Vagina (tissue), 2 donors: ENCODE data around the gene NSD2. TPM values are rescaled to one million over a fixed set of nuclear protein-coding genes. Genes with fewer than 3 reads are reported as not detected.
"Not testable (repeated sequence)": the region's sequence is repeated elsewhere in the genome, so short reads cannot be mapped to it uniquely, and the experiment has no call there.

ENCODE experiments used
- DNase-seq, 2 donors: peaks; one replicate each; pipeline ENCODE4 v3.0.0-alpha.2; 2017; ENCODE audit errors: extremely low spot score in 2 of 2
- H3K27ac ChIP-seq: fragments of 200-600 bp; sonication (generic); one replicate; pipeline ENCODE4 v1.5.1; 2019
- H3K27me3 ChIP-seq: fragments of 200-600 bp; sonication (generic); one replicate; pipeline ENCODE4 v1.5.1; 2019
- H3K36me3 ChIP-seq, 2 donors: fragments of 200-600 bp; sonication (generic); one replicate each; pipeline ENCODE4 v1.5.1; 2017 to 2019
- H3K4me1 ChIP-seq: fragments of 200-600 bp; sonication (generic); one replicate; pipeline ENCODE4 v1.5.1; 2019
- H3K4me3 ChIP-seq, 2 donors: fragments of 200-600 bp; sonication (generic); 1 replicate in 1 of 2; 2 replicates in 1 of 2; pipeline ENCODE4 v1.5.1; 2016 to 2019
- H3K9me3 ChIP-seq: fragments of 200-600 bp; sonication (generic); one replicate; pipeline ENCODE4 v1.5.1; 2019
- CTCF ChIP-seq, 3 experiments: fragments of 450-650 bp in 2 of 3; fragments of 200-600 bp in 1 of 3; sonication (generic) in 1 of 3; IDR thresholded peaks; one replicate each; pipeline ENCODE4 v1.5.1; 2017 to 2019; ENCODE audit warnings: antibody characterized with exemption in 3 of 3, mild to moderate bottlenecking in 2 of 3, moderate library complexity in 2 of 3
- POLR2A ChIP-seq, 2 donors: fragments of 450-650 bp; IDR thresholded peaks; one replicate each; pipeline ENCODE4 v1.6.1; 2017; ENCODE audit warnings: antibody characterized with exemption in 2 of 2, mild to moderate bottlenecking in 2 of 2, moderate library complexity in 2 of 2
- POLR2AphosphoS5 ChIP-seq, 2 donors: sonication (generic); formaldehyde crosslinking; IDR thresholded peaks; one replicate each; pipeline ENCODE4 v1.9.0; 2017; ENCODE audit warnings: antibody characterized with exemption in 2 of 2, mild to moderate bottlenecking in 2 of 2, low read depth in 1 of 2; ENCODE audit not compliant: insufficient read depth in 1 of 2
- intact Hi-C: fragments of 100-400 bp; cut with DNase I; formaldehyde crosslinking; loops from one replicate; pipeline ENCODE4 v1.15.1; 2023
- total RNA-seq: library from RNA; depleted of rRNA; stranded (reverse); fragments of >200 nt; gene quantifications from one replicate; pipeline ENCODE4 v1.2.3, GENCODE V29; 2016

The NSD2 gene
- total RNA-seq, 1 donor from 2014 or later: 38.5 TPM

GRCh38 chr4:1991596-1992434 is 120.6 kb downstream of the NSD2 start:
- intact Hi-C loops: no loop called here
- H3K27ac ChIP-seq: no peak overlapping the region
- H3K4me1 ChIP-seq: peaks cover 16% of the 10 kb centered on the region
- TF ChIP-seq POLR2AphosphoS5 (IDR thresholded peaks at IDR 0.05; ENCODE audit: insufficient read depth in 1 of 2, low read depth in 1 of 2) (no peak), CTCF (IDR thresholded peaks at IDR 0.05) (no peak), POLR2A (IDR thresholded peaks at IDR 0.05) (no peak)
- DNase-seq: no peak
- no peaks in the 10 kb centered on the region for H3K27me3 ChIP-seq
- H3K36me3 ChIP-seq: peaks cover 0 to 29% of the 10 kb centered on the region in 2 donors
- no peak overlapping the region for H3K4me3 ChIP-seq
- no peaks in the 10 kb centered on the region for H3K9me3 ChIP-seq

GRCh38 chr4:1992468-1993168 is 121.4 kb downstream of the NSD2 start:
- intact Hi-C loops: no loop called here
- H3K36me3 ChIP-seq: peaks cover 0 to 21% of the 10 kb centered on the region in 2 donors

GRCh38 chr4:1993169-1993516 is 122.0 kb downstream of the NSD2 start:
- intact Hi-C loops: no loop called here
- peaks cover 0 to 16% of the 10 kb centered on the region in 2 donors for H3K36me3 ChIP-seq

More at GRCh38 chr4:1992468-1993168, 121.4 kb downstream of the NSD2 start:
- Histone ChIP-seq H3K4me3 (no peak overlapping the region), H3K27ac (no peak overlapping the region), H3K4me1 (peaks cover 16% of the 10 kb centered on the region), H3K9me3 (no peaks in the 10 kb centered on the region), H3K27me3 (no peaks in the 10 kb centered on the region)
- no peak for DNase-seq
- TF ChIP-seq POLR2AphosphoS5 (IDR thresholded peaks at IDR 0.05; ENCODE audit: insufficient read depth in 1 of 2, low read depth in 1 of 2) (no peak), POLR2A (IDR thresholded peaks at IDR 0.05) (no peak), CTCF (IDR thresholded peaks at IDR 0.05) (no peak)

GRCh38 chr4:1993718-1994516 is 122.7 kb downstream of the NSD2 start:
- H3K27ac ChIP-seq, H3K27me3 ChIP-seq, DNase-seq, H3K9me3 ChIP-seq, intact Hi-C loops, H3K4me3 ChIP-seq: not testable (repeated sequence)
- H3K4me1 ChIP-seq: peaks cover 16% of the 10 kb centered on the region
- H3K36me3 ChIP-seq: peaks cover 0 to 10% of the 10 kb centered on the region in 2 donors

More at GRCh38 chr4:1993169-1993516, 122.0 kb downstream of the NSD2 start:
- H3K27me3 ChIP-seq: no peaks in the 10 kb centered on the region
- no peaks in the 10 kb centered on the region for H3K9me3 ChIP-seq
- H3K4me1 ChIP-seq: peaks cover 16% of the 10 kb centered on the region
- DNase-seq: no peak
- no peak overlapping the region for H3K27ac ChIP-seq
- no peak overlapping the region for H3K4me3 ChIP-seq
- TF ChIP-seq CTCF (IDR thresholded peaks at IDR 0.05) (no peak), POLR2AphosphoS5 (IDR thresholded peaks at IDR 0.05; ENCODE audit: insufficient read depth in 1 of 2, low read depth in 1 of 2) (no peak), POLR2A (IDR thresholded peaks at IDR 0.05) (no peak)

- H3K27ac ChIP-seq: no peak overlapping the region
- TF ChIP-seq POLR2AphosphoS5 (IDR thresholded peaks at IDR 0.05; ENCODE audit: insufficient read depth in 1 of 2, low read depth in 1 of 2) (no peak), CTCF (IDR thresholded peaks at IDR 0.05) (no peak), POLR2A (IDR thresholded peaks at IDR 0.05) (no peak)
- DNase-seq: peak in 1 of 2 donors; percentile 25
- no peaks in the 10 kb centered on the region for H3K27me3 ChIP-seq
- H3K9me3 ChIP-seq: no peaks in the 10 kb centered on the region
- H3K4me1 ChIP-seq: peaks cover 16% of the 10 kb centered on the region
- no peak overlapping the region for H3K4me3 ChIP-seq
- peaks cover 0 to 5% of the 10 kb centered on the region in 2 donors for H3K36me3 ChIP-seq
- intact Hi-C loops: no loop called here
These were observed 123.7 kb downstream of the NSD2 start for GRCh38 chr4:1994938-1995337.
